ENCODE measurements around the gene FSTL3. TPM values are rescaled to one million over a fixed set of nuclear protein-coding genes. Genes with fewer than 3 reads are reported as not detected.

FSTL3 gene
- total RNA-seq, 2 donors from 2014 or later: 4.5 to 10.1 TPM

DNA sequence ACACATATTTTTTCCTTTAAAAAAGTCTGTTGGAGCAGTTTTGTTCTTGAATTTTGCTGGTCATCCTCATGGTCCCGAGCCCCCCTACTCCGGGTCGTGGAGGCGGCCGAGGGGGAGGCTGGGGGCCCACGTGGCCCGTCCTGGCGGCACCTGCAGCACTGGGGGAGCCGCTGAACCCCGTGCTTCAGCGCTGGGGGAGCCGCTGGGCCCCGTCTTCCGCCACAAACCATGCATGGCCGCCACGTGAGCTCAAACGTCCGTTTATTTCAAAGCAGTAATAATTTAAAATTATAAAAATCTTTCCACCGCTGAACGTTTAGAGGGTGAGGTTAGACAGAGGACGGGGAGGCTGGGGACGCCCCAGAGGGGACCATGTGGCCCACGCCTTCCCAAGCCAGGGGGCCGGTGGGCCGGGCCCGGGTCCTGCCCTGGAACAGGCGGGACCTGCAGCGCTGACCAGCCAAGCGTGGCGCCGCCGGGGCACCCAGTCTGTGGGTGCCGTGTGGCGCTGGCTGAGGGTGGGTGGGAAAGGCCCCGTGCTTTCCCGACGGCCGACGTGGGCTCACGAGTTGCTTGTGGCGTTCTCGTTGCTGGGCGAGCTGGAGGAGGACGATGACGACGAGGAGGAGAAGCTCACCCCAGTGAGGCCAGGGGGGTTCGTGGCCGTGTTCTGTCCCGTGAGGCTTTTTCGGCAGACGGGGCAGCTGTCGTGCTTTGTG lies 28.5 kb upstream of the FSTL3 start:
- Histone ChIP-seq H3K36me3 (peaks cover 11% of the 10 kb centered on the region), H3K9ac (ENCODE audit: low read depth in 2 of 2, low read length in 2 of 2) (no peak overlapping the region), H3K4me1 (no peaks in the 10 kb centered on the region), H3K27me3 (no peaks in the 10 kb centered on the region), H3K9me3 (no peaks in the 10 kb centered on the region), H3K4me3 (no peak overlapping the region), H3K27ac (no peak overlapping the region)
- no peak for DNase-seq
- intact Hi-C loops (cut with DNase I): no loop called here
- TF ChIP-seq, protein P1, sequence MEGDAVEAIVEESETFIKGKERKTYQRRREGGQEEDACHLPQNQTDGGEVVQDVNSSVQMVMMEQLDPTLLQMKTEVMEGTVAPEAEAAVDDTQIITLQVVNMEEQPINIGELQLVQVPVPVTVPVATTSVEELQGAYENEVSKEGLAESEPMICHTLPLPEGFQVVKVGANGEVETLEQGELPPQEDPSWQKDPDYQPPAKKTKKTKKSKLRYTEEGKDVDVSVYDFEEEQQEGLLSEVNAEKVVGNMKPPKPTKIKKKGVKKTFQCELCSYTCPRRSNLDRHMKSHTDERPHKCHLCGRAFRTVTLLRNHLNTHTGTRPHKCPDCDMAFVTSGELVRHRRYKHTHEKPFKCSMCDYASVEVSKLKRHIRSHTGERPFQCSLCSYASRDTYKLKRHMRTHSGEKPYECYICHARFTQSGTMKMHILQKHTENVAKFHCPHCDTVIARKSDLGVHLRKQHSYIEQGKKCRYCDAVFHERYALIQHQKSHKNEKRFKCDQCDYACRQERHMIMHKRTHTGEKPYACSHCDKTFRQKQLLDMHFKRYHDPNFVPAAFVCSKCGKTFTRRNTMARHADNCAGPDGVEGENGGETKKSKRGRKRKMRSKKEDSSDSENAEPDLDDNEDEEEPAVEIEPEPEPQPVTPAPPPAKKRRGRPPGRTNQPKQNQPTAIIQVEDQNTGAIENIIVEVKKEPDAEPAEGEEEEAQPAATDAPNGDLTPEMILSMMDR (IDR thresholded peaks at IDR 0.05): no peak

DNA sequence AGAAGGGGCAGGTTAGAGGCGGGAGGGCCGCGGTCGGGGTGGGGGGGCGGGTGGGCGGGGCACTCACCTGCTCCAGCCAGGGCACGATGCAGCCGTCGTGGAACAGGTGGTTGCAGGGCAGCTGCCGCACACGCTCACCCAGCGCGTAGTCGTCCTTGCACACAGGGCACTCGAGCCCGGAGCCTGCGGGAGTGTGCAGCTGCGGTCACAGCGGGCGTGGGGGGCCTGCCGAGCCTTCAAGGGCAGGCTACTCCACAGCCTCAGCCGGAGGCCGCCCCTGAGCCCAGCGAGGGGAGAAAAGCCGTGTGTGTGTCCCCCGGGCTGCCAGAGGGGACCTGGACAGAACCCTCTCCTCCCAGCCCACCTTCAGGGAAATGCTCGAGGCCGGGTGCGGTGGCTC lies 27.9 kb upstream of the FSTL3 start:
- intact Hi-C loops (cut with DNase I): no loop called here
- no peaks in the 10 kb centered on the region for H3K27me3 ChIP-seq
- no peak for DNase-seq
- H3K36me3 ChIP-seq: peaks cover 13% of the 10 kb centered on the region
- no peak overlapping the region for H3K4me3 ChIP-seq
- H3K4me1 ChIP-seq: no peaks in the 10 kb centered on the region
- H3K9me3 ChIP-seq: no peaks in the 10 kb centered on the region
- H3K9ac ChIP-seq (ENCODE audit: low read depth in 2 of 2, low read length in 2 of 2): no peak overlapping the region
- H3K27ac ChIP-seq: no peak overlapping the region
- TF ChIP-seq, protein P1 (IDR thresholded peaks at IDR 0.05): no peak

DNA sequence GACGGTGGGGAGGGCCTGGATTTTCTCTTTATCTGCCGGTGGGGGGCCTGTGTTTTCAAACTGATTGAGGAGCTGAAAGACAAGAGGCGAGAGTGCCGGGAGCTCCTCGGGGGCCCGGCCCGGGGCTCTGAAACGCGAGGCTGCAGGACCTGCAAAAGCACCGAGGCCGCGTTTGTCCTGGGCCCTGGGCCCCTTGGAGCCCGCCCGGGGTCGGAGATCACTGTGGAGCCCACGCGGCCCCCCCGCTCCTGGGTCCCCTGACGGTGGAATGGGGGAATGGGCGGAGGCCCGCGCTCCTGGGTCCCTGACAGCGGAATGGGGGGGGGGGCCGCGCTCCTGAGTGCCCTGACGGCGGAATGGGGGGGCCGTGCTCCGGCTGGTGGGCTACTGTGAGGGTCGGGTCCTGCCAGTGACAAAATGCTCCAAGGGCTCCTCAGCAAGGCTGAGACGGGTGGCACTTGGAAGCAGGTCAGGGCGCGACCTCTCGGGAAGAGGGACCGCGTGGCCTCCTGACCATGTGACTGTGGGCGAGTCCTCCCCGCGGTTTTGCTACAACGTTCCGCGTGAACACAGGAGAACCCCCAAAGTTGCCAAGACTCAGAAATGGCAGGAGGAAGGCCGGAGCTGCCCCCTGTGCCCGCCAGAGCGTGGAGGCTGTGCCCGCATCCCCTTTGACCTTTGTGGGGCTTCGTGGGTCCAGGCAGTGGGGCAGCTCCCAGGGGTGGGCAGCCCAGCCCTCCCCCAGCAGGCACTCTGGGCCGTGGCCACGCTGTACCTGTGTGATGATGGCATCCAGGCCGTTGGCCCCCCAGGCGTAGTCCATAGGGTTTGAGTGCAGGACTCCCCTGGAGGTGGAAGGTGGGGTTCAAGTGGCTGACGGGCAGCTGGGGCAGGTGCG lies 27.0 kb upstream of the FSTL3 start:
- H3K27ac ChIP-seq: no peak overlapping the region
- DNase-seq: no peak

DNA sequence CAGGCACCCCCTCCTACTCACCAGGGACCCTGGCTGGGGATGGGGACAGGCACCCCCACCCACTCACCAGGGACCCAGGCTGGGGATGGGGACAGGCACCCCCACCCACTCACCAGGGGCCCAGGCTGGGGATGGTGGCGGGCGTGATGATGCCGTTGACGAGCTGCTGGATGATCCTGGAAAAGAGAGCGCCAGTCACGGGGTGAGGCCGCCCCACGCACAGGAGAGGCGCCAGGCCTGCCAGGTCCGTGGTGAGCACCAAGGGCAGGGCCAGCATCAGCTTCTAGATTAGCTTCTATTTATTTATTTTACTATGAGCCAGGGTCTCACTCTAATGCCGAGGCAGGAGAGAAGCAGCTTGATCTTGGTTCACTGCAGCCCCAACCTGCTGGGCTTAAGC lies 26.1 kb upstream of the FSTL3 start:
- peaks cover 14% of the 10 kb centered on the region for H3K36me3 ChIP-seq

More for the DNA sequence above, 27.0 kb upstream of the FSTL3 start:
- Histone ChIP-seq H3K36me3 (peaks cover 14% of the 10 kb centered on the region), H3K4me3 (no peak overlapping the region), H3K27me3 (no peaks in the 10 kb centered on the region), H3K4me1 (no peaks in the 10 kb centered on the region), H3K9ac (ENCODE audit: low read depth in 2 of 2, low read length in 2 of 2) (no peak overlapping the region), H3K9me3 (no peaks in the 10 kb centered on the region)
- intact Hi-C loops (cut with DNase I): no loop called here
- TF ChIP-seq, protein P1 (IDR thresholded peaks at IDR 0.05): no peak

DNA sequence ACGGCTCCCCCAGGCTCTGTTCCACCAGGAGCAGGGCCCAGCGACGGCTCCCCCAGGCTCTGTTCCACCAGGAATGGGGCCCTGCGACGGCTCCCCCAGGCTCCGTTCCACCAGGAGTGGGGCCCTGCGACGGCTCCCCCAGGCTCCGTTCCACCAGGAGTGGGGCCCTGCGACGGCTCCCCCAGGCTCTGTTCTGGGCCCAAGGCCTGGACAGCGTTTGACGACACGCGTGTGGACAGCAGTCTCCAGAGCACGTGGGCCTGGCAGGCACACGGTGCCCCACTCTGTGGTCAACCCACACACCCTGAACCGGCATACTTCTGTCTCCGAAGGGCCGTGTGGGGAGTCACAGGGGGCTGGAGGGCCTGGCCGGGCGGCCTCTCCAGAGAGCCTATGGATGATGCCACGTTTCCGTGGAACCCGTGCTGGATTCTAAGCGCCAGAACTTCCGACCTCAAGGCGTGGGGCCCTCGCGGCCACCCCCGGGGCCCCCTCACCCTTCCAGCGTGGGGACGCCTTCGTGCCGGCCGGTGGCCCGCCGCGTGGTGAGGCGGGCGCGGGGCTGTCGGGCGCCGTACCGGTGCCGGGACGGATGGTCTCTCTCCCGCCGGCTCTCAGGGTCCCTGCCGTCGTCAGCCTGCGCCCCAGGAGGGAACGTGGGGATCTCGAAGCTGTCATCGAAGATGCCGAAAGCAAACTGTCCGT lies 24.9 kb upstream of the FSTL3 start:
- Histone ChIP-seq H3K4me3 (no peak overlapping the region), H3K9me3 (no peaks in the 10 kb centered on the region), H3K27me3 (no peaks in the 10 kb centered on the region), H3K36me3 (peaks cover 14% of the 10 kb centered on the region), H3K4me1 (no peaks in the 10 kb centered on the region), H3K9ac (ENCODE audit: low read depth in 2 of 2, low read length in 2 of 2) (no peak overlapping the region), H3K27ac (no peak overlapping the region)
- intact Hi-C loops (cut with DNase I): no loop called here
- DNase-seq: no peak
- TF ChIP-seq, protein P1 (IDR thresholded peaks at IDR 0.05): no peak

More for the DNA sequence above, 26.1 kb upstream of the FSTL3 start:
- H3K27ac ChIP-seq: no peak overlapping the region
- intact Hi-C loops (cut with DNase I): no loop called here
- H3K9ac ChIP-seq (ENCODE audit: low read depth in 2 of 2, low read length in 2 of 2): no peak overlapping the region
- no peak overlapping the region for H3K4me3 ChIP-seq
- no peaks in the 10 kb centered on the region for H3K9me3 ChIP-seq
- DNase-seq: no peak
- no peaks in the 10 kb centered on the region for H3K4me1 ChIP-seq
- H3K27me3 ChIP-seq: no peaks in the 10 kb centered on the region
- TF ChIP-seq, protein P1 (IDR thresholded peaks at IDR 0.05): no peak
